Mammary epithelial cell (primary cell): ENCODE measurements around the gene RGS6.

ENCODE experiments used
- CTCF ChIP-seq, 2 donors: IDR thresholded peaks in 1 of 2; conservative IDR thresholded peaks in 1 of 2; 2 replicates each; pipeline ENCODE4 v1.5.1; 2011 to 2012; ENCODE audit warnings: inconsistent platforms in 2 of 2, low read length in 2 of 2, mild to moderate bottlenecking in 2 of 2, control low read depth in 1 of 2, low read depth in 1 of 2; ENCODE audit not compliant: insufficient read depth in 1 of 2; ENCODE audit errors: extremely low read depth in 1 of 2
- EZH2 ChIP-seq: IDR thresholded peaks from 2 replicates; pipeline ENCODE4 v1.6.1; 2012; ENCODE audit warnings: low read length, inconsistent platforms, borderline replicate concordance

- no peak for TF ChIP-seq CTCF (conservative IDR thresholded peaks at IDR 0.05 in 1 of 2, IDR thresholded peaks at IDR 0.05 in 1 of 2; ENCODE audit: extremely low read depth in 1 of 2, insufficient read depth in 1 of 2, low read depth in 1 of 2, low read length in 2 of 2)
- no peak for TF ChIP-seq EZH2
Observed at GRCh38 chr14:72332871-72333270, 400.6 kb downstream of the RGS6 start.
